Mucosa of gallbladder (tissue), 1 donor: Measurements from ENCODE around the gene STAT5B. TPM values are rescaled to one million over a fixed set of nuclear protein-coding genes. Genes with fewer than 3 reads are reported as not detected.
A peak's percentile ranks its signal among the peaks of the same experiment; 100 is the strongest.

Experiments used
- DNase-seq: peaks from one replicate; pipeline ENCODE4 v3.0.0-alpha.2; 2020; ENCODE audit warnings: low spot score
- total RNA-seq: library from RNA; stranded (reverse); gene quantifications from one replicate; pipeline ENCODE4 v1.2.1, GENCODE V29; 2021
- donor health status: DM: no; HTN: no; CAD: no.

The STAT5B gene
- total RNA-seq, 1 donor from 2014 or later = 61.7 TPM

- peak; percentile 56 for DNase-seq
Measured at GRCh38 chr17:42179911-42180410, 96.2 kb downstream of the STAT5B start.

- no peak for DNase-seq
Measured at GRCh38 chr17:42179335-42179734, 96.9 kb downstream of the STAT5B start.

GRCh38 chr17:42178817-42179216 is 97.4 kb downstream of the STAT5B start:
- no peak for DNase-seq

GRCh38 chr17:42177684-42178083 is 98.5 kb downstream of the STAT5B start:
- no peak for DNase-seq

- DNase-seq = no peak
Measured at GRCh38 chr17:42174126-42174783, 101.9 kb downstream of the STAT5B start.

GRCh38 chr17:42171831-42172230 is 104.4 kb downstream of the STAT5B start:
- no peak for DNase-seq

GRCh38 chr17:42169351-42169750 is 106.8 kb downstream of the STAT5B start:
- DNase-seq = no peak

GRCh38 chr17:42167807-42168206 is 108.4 kb downstream of the STAT5B start:
- no peak for DNase-seq

- DNase-seq = no peak
Measured at GRCh38 chr17:42166196-42166763, 109.9 kb downstream of the STAT5B start.

GRCh38 chr17:42165751-42166150 is 110.4 kb downstream of the STAT5B start:
- no peak for DNase-seq

- DNase-seq = no peak
Measured at GRCh38 chr17:42163696-42164407, 112.3 kb downstream of the STAT5B start.

GRCh38 chr17:42163113-42163512 is 113.1 kb downstream of the STAT5B start:
- no peak for DNase-seq

- DNase-seq = no peak
Measured at GRCh38 chr17:42160531-42160910, 115.7 kb downstream of the STAT5B start.

GRCh38 chr17:42159796-42160530 is 116.2 kb downstream of the STAT5B start:
- no peak for DNase-seq

- DNase-seq = no peak
Measured at GRCh38 chr17:42155614-42156045, 120.6 kb downstream of the STAT5B start.

GRCh38 chr17:42153919-42154742 is 122.1 kb downstream of the STAT5B start:
- no peak for DNase-seq

Other genes with a start within 250 kb of the STAT5B start
- 1.6 TPM for gene C17orf113, start 225.8 kb downstream of the STAT5B start, total RNA-seq
- 0.32 TPM for gene ZNF385C, start 177.9 kb downstream of the STAT5B start, total RNA-seq
- gene DHX58, start 163.7 kb downstream of the STAT5B start, total RNA-seq = 26.8 TPM
- gene KAT2A, start 155.0 kb downstream of the STAT5B start, total RNA-seq = 58.4 TPM
- 0.29 TPM for gene HSPB9, start 153.6 kb downstream of the STAT5B start, total RNA-seq
- gene RAB5C, start 121.4 kb downstream of the STAT5B start, total RNA-seq = 150 TPM
- gene KCNH4, start 95.2 kb downstream of the STAT5B start, total RNA-seq = 0.06 TPM
- not detected for gene HCRT, start 90.9 kb downstream of the STAT5B start, total RNA-seq
- 34.4 TPM for gene GHDC, start 81.9 kb downstream of the STAT5B start, total RNA-seq
- 30.8 TPM for gene STAT5A, start 12.1 kb upstream of the STAT5B start, total RNA-seq
- 140 TPM for gene STAT3, start 112.1 kb upstream of the STAT5B start, total RNA-seq
- gene CAVIN1, start 146.9 kb upstream of the STAT5B start, total RNA-seq = 273 TPM
- gene ATP6V0A1, start 182.5 kb upstream of the STAT5B start, total RNA-seq = 179 TPM